ENCODE results near the gene TDRD3.

- no peak for TF ChIP-seq POLR2AphosphoS5 (IDR thresholded peaks at IDR 0.05; ENCODE audit: borderline replicate concordance, low read depth, low read length)
- TF ChIP-seq EZH2 (IDR thresholded peaks at IDR 0.05) = no peak
- no peak for TF ChIP-seq FOXP2 (optimal IDR thresholded peaks at IDR 0.05; ENCODE audit: control extremely low read depth, extremely low read length, insufficient read depth)
Measured at GRCh38 chr13:60520902-60521569, 124.0 kb downstream of the TDRD3 start.
